Vagina (tissue), 2 donors: Measurements from ENCODE around the gene VAMP1.

Experiments used
- CTCF ChIP-seq, 3 experiments: fragments of 450-650 bp in 2 of 3; fragments of 200-600 bp in 1 of 3; sonication (generic) in 1 of 3; IDR thresholded peaks; one replicate each; pipeline ENCODE4 v1.5.1; 2017 to 2019; ENCODE audit warnings: antibody characterized with exemption in 3 of 3, mild to moderate bottlenecking in 2 of 3, moderate library complexity in 2 of 3
- POLR2A ChIP-seq, 2 donors: fragments of 450-650 bp; IDR thresholded peaks; one replicate each; pipeline ENCODE4 v1.6.1; 2017; ENCODE audit warnings: antibody characterized with exemption in 2 of 2, mild to moderate bottlenecking in 2 of 2, moderate library complexity in 2 of 2
- POLR2AphosphoS5 ChIP-seq, 2 donors: sonication (generic); formaldehyde crosslinking; IDR thresholded peaks; one replicate each; pipeline ENCODE4 v1.9.0; 2017; ENCODE audit warnings: antibody characterized with exemption in 2 of 2, mild to moderate bottlenecking in 2 of 2, low read depth in 1 of 2; ENCODE audit not compliant: insufficient read depth in 1 of 2

- TF ChIP-seq CTCF (IDR thresholded peaks at IDR 0.05) (no peak), POLR2A (IDR thresholded peaks at IDR 0.05) (no peak), POLR2AphosphoS5 (IDR thresholded peaks at IDR 0.05; ENCODE audit: insufficient read depth in 1 of 2, low read depth in 1 of 2) (no peak)
Measured at GRCh38 chr12:6440391-6440790, 30.1 kb downstream of the VAMP1 start.
